Esophagus muscularis mucosa (tissue), 3 donors: ENCODE data around the gene C1QTNF4.

ENCODE experiments used
- POLR2A ChIP-seq: fragments of 450-650 bp; IDR thresholded peaks from one replicate; pipeline ENCODE4 v1.6.1; 2017; ENCODE audit warnings: antibody characterized with exemption, moderate library complexity, mild to moderate bottlenecking, low read depth
- POLR2AphosphoS5 ChIP-seq, 2 donors: sonication (generic); formaldehyde crosslinking; IDR thresholded peaks; one replicate each; pipeline ENCODE4 v1.6.1; 2017; ENCODE audit warnings: antibody characterized with exemption in 2 of 2
- TF ChIP-seq, protein P1 (sequence below), 3 experiments: fragments of 200-600 bp in 2 of 3; fragments of 450-650 bp in 1 of 3; sonication (generic) in 2 of 3; IDR thresholded peaks; one replicate each; pipeline ENCODE4 v1.5.1; 2017 to 2019; ENCODE audit warnings: antibody characterized with exemption in 3 of 3, mild to moderate bottlenecking in 2 of 3, moderate library complexity in 1 of 3

DNA sequence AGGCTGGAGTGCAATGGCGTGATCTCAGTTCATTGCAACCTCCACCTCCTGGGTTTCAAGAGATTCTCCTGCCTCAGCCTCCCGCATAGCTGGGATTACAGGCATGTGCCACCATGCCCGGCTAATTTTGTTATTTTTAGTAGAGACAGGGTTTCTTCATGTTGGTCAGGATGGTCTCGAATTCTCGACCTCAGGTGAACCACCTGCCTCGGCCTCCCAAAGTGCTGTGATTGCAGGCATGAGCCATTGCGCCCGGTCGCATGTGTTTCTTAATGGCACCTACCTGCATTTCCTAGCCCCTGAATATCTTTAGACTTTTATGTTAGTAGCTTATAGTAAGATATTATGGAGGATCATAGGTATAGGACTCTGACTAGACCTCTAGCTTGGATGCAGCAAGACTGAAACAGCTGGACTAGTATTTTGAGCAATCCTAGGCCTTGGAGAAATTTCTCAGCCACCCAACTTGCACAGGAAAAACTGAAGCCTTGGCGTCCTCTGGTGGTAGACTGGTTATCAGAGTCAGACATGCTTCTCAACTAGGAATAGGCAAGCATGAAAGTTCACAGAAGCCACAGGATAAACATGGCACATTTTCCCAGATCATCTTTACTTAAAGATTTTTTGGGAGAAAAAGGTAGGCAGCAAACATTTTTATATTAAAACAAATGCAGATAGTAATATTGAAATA is 22.7 kb upstream of the C1QTNF4 start:
- TF ChIP-seq, protein P1, sequence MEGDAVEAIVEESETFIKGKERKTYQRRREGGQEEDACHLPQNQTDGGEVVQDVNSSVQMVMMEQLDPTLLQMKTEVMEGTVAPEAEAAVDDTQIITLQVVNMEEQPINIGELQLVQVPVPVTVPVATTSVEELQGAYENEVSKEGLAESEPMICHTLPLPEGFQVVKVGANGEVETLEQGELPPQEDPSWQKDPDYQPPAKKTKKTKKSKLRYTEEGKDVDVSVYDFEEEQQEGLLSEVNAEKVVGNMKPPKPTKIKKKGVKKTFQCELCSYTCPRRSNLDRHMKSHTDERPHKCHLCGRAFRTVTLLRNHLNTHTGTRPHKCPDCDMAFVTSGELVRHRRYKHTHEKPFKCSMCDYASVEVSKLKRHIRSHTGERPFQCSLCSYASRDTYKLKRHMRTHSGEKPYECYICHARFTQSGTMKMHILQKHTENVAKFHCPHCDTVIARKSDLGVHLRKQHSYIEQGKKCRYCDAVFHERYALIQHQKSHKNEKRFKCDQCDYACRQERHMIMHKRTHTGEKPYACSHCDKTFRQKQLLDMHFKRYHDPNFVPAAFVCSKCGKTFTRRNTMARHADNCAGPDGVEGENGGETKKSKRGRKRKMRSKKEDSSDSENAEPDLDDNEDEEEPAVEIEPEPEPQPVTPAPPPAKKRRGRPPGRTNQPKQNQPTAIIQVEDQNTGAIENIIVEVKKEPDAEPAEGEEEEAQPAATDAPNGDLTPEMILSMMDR (IDR thresholded peaks at IDR 0.05): peak; percentile 39 to 60 (median 51)
- TF ChIP-seq POLR2A (no peak), POLR2AphosphoS5 (IDR thresholded peaks at IDR 0.05) (no peak)
